ENCODE results near the gene AP1B1.

- TF ChIP-seq, protein P1, sequence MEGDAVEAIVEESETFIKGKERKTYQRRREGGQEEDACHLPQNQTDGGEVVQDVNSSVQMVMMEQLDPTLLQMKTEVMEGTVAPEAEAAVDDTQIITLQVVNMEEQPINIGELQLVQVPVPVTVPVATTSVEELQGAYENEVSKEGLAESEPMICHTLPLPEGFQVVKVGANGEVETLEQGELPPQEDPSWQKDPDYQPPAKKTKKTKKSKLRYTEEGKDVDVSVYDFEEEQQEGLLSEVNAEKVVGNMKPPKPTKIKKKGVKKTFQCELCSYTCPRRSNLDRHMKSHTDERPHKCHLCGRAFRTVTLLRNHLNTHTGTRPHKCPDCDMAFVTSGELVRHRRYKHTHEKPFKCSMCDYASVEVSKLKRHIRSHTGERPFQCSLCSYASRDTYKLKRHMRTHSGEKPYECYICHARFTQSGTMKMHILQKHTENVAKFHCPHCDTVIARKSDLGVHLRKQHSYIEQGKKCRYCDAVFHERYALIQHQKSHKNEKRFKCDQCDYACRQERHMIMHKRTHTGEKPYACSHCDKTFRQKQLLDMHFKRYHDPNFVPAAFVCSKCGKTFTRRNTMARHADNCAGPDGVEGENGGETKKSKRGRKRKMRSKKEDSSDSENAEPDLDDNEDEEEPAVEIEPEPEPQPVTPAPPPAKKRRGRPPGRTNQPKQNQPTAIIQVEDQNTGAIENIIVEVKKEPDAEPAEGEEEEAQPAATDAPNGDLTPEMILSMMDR (conservative IDR thresholded peaks at IDR 0.05 in 1 of 2, IDR thresholded peaks at IDR 0.05 in 1 of 2; ENCODE audit: low read depth in 1 of 2, low read length in 2 of 2) = no peak
- no peak for TF ChIP-seq EZH2 (IDR thresholded peaks at IDR 0.05; ENCODE audit: low read length, missing control alignments)
Measured at GRCh38 chr22:29369460-29369859, 18.9 kb downstream of the AP1B1 start.
